Esophagus squamous epithelium (tissue), 5 donors: ENCODE results near the gene UQCR11. TPM values are rescaled to one million over a fixed set of nuclear protein-coding genes. Genes with fewer than 3 reads are reported as not detected.

Experiments used
- DNase-seq: peaks from one replicate; lab custom pipeline; 2025; lab: John Stamatoyannopoulos, UW
- H3K27ac ChIP-seq, 4 donors: fragments of 200-600 bp; sonication (generic); one replicate each; pipeline ENCODE4 v1.5.1; 2016 to 2019; ENCODE audit warnings: mild to moderate bottlenecking in 1 of 4
- H3K27me3 ChIP-seq, 4 donors: fragments of 200-600 bp; sonication (generic); 1 replicate in 3 of 4; 2 replicates in 1 of 4; pipeline versions ENCODE4 v1.5.1 to v1.6.0; 2017 to 2021; ENCODE audit warnings: antibody characterized with exemption in 1 of 4
- H3K36me3 ChIP-seq, 3 donors: fragments of 200-600 bp; sonication (generic); one replicate each; pipeline ENCODE4 v1.5.1; 2016 to 2019
- H3K4me1 ChIP-seq, 3 donors: fragments of 200-600 bp; sonication (generic); one replicate each; pipeline ENCODE4 v1.5.1; 2017 to 2019
- H3K4me3 ChIP-seq, 4 donors: fragments of 200-600 bp; sonication (generic); 1 replicate in 3 of 4; 2 replicates in 1 of 4; pipeline ENCODE4 v1.5.1; 2016 to 2019; ENCODE audit warnings: mild to moderate bottlenecking in 2 of 4, moderate library complexity in 1 of 4
- H3K9me3 ChIP-seq, 3 donors: fragments of 200-600 bp; sonication (generic); one replicate each; pipeline ENCODE4 v1.5.1; 2016 to 2019
- CTCF ChIP-seq, 6 experiments: fragments of 450-650 bp in 4 of 6; fragments of 200-600 bp in 2 of 6; sonication (generic) in 2 of 6; IDR thresholded peaks; one replicate each; pipeline ENCODE4 v1.5.1; 2016 to 2019; ENCODE audit warnings: antibody characterized with exemption in 6 of 6, mild to moderate bottlenecking in 4 of 6, moderate library complexity in 4 of 6
- POLR2A ChIP-seq, 4 donors: fragments of 450-650 bp; IDR thresholded peaks; one replicate each; pipeline ENCODE4 v1.6.1; 2017; ENCODE audit warnings: antibody characterized with exemption in 4 of 4, mild to moderate bottlenecking in 4 of 4, moderate library complexity in 3 of 4
- WGBS, 2 donors: methylation state at CpG; one replicate each; pipeline ENCODE4 v1.1.5; 2018; 5-methylcytosine and 5-hydroxymethylcytosine counted together
- intact Hi-C: fragments of 100-400 bp; cut with DNase I; formaldehyde crosslinking; loops from one replicate; pipeline ENCODE4 v1.15.0; 2022
- total RNA-seq, 4 donors: library from RNA; depleted of rRNA; stranded (reverse); fragments of >200 nt; gene quantifications; one replicate each; pipeline ENCODE4 v1.1.0, GENCODE V29; 2016
- donor health status: DM: yes; HTN: yes; CAD: no.

Gene UQCR11
- total RNA-seq, 4 donors from 2014 or later = 47.1 to 74.4 (median 59.1) TPM

GRCh38 chr19:1599460-1599846, 5.8 kb downstream of the UQCR11 start:
- no peak for DNase-seq
- TF ChIP-seq CTCF (IDR thresholded peaks at IDR 0.05) = no peak
- TF ChIP-seq POLR2A (IDR thresholded peaks at IDR 0.05) = no peak
- 87 to 89% methylated on average over 3 to 5 of the region's 15 CpGs for WGBS, 2 donors
- H3K9me3 ChIP-seq = no peaks in the 10 kb centered on the region
- peaks cover 22 to 75% (median 27%) of the 10 kb centered on the region in 3 donors for H3K36me3 ChIP-seq
- H3K27ac ChIP-seq = no peak overlapping the region
- no peaks in the 10 kb centered on the region for H3K27me3 ChIP-seq
- no peak overlapping the region for H3K4me3 ChIP-seq
- H3K4me1 ChIP-seq = peaks cover 15 to 33% (median 21%) of the 10 kb centered on the region in 3 donors
- intact Hi-C loops = no loop called here

GRCh38 chr19:1598777-1599459, 6.3 kb downstream of the UQCR11 start:
- no peak overlapping the region for H3K27ac ChIP-seq
- no peak for TF ChIP-seq CTCF (IDR thresholded peaks at IDR 0.05)
- no peak for TF ChIP-seq POLR2A (IDR thresholded peaks at IDR 0.05)
- H3K4me1 ChIP-seq = peaks cover 10 to 28% (median 16%) of the 10 kb centered on the region in 3 donors
- H3K36me3 ChIP-seq = peaks cover 22 to 75% (median 27%) of the 10 kb centered on the region in 3 donors
- no peaks in the 10 kb centered on the region for H3K27me3 ChIP-seq
- H3K9me3 ChIP-seq = no peaks in the 10 kb centered on the region
- no peak overlapping the region for H3K4me3 ChIP-seq
- DNase-seq = no peak
- 83 to 87% methylated on average over 5 to 13 of the region's 20 CpGs for whole genome bisulfite sequencing, 2 donors
- intact Hi-C loops = no loop called here

- DNase-seq = no peak
- H3K9me3 ChIP-seq = no peaks in the 10 kb centered on the region
- peak overlapping the region in 3 of 4 donors; percentile 84 to 100 (median 99) for H3K27ac ChIP-seq
- H3K36me3 ChIP-seq = peaks cover 9 to 38% (median 15%) of the 10 kb centered on the region in 3 donors
- peaks cover 25 to 47% (median 29%) of the 10 kb centered on the region in 3 donors for H3K4me1 ChIP-seq
- no peaks in the 10 kb centered on the region for H3K27me3 ChIP-seq
- intact Hi-C loops = no loop called here
- no CpG with 5 or more reads among the region's 10 CpGs for WGBS, 2 donors
- peak overlapping the region; percentile 44 to 97 (median 92) for H3K4me3 ChIP-seq
- TF ChIP-seq POLR2A (IDR thresholded peaks at IDR 0.05) = no peak
- TF ChIP-seq CTCF (IDR thresholded peaks at IDR 0.05) = no peak
Observed at GRCh38 chr19:1593501-1593772, 11.8 kb downstream of the UQCR11 start.

- peak within 1 kb of the TSS; percentile 90 to 97 (median 92) for H3K4me3 ChIP-seq
- DNase-seq = peak; percentile 49
- peaks cover 7 to 32% (median 10%) of the 10 kb centered on the region in 3 donors for H3K36me3 ChIP-seq
- intact Hi-C loops = no loop called here
- peaks cover 25 to 52% (median 29%) of the 10 kb centered on the region in 3 donors for H3K4me1 ChIP-seq
- no peaks in the 10 kb centered on the region for H3K27me3 ChIP-seq
- H3K9me3 ChIP-seq = no peaks in the 10 kb centered on the region
- H3K27ac ChIP-seq = peak within 1 kb of the TSS; percentile 95 to 100 (median 98)
- TF ChIP-seq CTCF (IDR thresholded peaks at IDR 0.05) (peak in 4 of 6 experiments; percentile 19 to 35 (median 26)), POLR2A (IDR thresholded peaks at IDR 0.05) (peak in 2 of 4 donors; percentile 48 to 64)
- 0 to 1% methylated on average over 17 to 18 of the region's 68 CpGs for WGBS, 2 donors
Observed at GRCh38 chr19:1592755-1593500, 12.3 kb downstream of the UQCR11 start, which contains the start of gene MBD3. TSS of gene MBD3 (minus strand) at chr19:1592865. CDS start at chr19:1592631, 234 bp downstream.
